HG02571 (cell line): ENCODE data around the gene TMEM161B.
A peak's percentile ranks its signal among the peaks of the same experiment; 100 is the strongest.
"Not testable (repeated sequence)": the region's sequence is repeated elsewhere in the genome, so short reads cannot be mapped to it uniquely, and the experiment has no call there.

Source experiments
- ATAC-seq: cut with Tn5 transposase; IDR thresholded peaks from one replicate; pipeline ENCODE4 v1.9.1; 2021; ENCODE audit warnings: mild to moderate bottlenecking, moderate library complexity; ENCODE audit not compliant: unreplicated experiment

The TMEM161B gene

DNA sequence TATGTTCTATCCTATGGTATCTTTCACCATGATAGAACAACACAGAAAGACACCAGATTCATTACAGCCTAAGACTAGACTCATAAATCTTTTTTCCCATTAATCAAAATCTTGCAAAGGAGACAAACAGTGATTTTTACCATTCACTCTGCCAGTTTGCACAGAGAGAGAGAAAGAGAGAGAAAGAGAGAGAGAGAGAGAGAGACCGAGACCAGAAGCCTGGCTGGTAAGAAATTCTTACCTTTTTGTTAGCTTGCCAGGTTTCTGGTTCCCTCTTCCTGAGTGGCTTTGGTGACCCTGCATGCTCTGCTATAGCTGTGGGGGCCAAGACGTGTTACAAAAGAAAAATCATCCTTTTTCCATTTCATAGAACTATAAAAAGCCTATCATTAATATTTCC, 18.6 kb downstream of the TMEM161B start:
- no peak for ATAC-seq

DNA sequence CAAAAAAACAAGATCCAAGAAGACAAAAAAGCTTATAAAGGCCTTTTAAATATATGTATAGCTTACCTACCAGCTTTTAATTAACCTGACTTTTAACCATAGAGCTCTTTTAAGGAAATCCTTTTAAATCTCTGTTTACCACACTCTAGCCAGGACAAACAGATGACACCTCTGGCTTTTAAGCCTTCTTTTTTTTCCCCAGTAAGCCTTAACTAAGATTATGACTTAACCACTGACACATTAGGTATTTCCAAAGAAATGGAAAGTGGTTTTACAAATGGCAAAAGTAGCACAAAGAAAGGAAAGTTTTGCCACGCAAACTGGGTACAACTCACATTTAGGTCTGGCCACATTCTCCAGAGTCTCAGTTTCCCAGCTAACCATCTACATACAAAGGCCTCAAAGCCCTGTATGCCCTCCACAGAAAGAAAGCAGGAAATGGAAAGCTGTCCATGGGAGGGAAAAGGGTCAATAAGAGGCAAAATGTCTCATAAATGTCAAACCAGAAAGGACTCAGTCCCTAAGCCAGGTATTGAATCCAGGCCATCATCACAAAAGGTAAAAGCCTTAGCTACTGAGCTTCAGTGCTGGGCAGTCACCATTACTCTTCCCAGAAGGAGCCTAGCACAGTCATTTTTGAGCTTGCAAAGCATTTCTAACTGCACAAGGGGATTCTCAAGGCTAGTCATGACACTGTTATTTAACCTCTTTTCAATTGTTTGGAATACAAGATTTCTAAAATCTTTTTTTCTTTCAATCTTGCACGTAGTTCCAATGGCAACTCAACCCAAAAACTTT, 19.7 kb downstream of the TMEM161B start:
- ATAC-seq, result no peak

GRCh38 chr5:88248094-88248493, 20.6 kb downstream of the TMEM161B start:
- no peak for ATAC-seq

DNA sequence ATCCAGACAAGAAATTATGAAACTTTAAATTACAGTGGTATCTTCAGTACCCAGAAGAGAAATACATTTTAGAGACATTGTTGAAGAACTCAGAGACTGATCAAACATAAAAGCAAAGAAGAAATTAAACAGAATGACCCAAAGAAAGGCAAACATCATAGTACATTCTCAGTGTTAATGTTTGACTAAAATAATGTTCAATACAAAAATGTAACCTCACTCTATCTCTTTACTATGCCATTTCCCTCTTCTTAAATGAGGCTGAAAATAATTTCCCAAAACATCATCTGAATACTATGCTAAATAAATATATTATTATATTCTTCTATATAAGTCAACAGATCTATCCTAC, 22.8 kb downstream of the TMEM161B start:
- no peak for ATAC-seq

GRCh38 chr5:88245241-88245892, 23.3 kb downstream of the TMEM161B start:
- no peak for ATAC-seq

GRCh38 chr5:88244686-88245085, 24.0 kb downstream of the TMEM161B start:
- ATAC-seq, result no peak

DNA sequence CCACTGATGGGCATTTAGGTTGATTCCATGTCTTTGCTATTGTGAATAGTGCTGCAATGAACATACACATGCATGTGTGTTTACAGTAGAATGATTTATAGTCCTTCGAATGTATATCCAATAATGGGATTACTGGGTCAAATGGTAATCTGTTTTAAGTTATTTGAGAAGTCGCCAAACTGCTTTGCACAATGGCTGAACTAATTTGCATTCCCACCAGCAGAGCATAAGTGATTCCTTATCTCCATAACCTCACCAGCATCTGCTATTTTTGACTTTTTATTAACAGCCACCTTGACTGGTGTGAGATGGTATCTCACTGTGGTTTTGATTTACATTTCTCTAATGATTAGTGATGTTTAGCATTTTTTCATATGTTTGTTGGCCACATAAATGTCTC, 25.2 kb downstream of the TMEM161B start:
- ATAC-seq, result not testable (repeated sequence)

DNA sequence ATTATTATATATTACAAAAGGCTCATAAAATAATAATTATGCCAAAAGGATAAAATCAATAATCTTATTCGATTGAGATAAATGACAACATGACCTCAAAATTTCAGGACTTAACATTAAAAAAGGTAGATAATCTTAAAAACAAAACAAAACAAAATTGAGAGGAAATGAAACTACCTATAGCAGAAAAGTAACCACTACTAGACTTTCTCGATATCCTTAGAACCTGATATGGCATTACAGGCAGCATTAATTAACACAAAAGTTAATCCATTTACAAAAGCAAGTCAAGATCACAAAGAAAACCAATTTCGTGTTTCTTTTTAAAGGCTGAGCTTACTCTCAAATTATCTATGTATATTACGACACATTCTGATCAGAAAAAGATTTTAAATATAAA, 29.9 kb downstream of the TMEM161B start:
- ATAC-seq, result no peak

GRCh38 chr5:88236866-88237642, 31.6 kb downstream of the TMEM161B start:
- no peak for ATAC-seq

DNA sequence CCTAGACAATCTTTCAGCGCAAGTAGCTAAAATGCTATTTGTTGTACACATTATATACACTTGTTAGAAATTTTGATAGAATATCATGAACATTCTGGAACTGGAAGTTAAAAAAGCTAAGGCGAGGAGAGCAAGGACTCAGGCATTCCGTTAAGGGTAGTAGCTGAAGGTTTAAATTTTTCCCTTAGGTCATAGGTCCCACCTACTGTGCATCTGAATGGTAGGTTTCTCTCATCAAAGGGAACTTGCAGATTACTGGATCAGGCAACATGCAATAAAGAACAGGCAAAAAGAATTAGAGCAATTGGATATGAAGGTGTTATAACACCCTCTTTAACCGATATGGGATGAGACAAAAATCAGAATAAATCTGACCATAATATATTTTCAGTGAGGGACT, 32.8 kb downstream of the TMEM161B start:
- ATAC-seq, result no peak

DNA sequence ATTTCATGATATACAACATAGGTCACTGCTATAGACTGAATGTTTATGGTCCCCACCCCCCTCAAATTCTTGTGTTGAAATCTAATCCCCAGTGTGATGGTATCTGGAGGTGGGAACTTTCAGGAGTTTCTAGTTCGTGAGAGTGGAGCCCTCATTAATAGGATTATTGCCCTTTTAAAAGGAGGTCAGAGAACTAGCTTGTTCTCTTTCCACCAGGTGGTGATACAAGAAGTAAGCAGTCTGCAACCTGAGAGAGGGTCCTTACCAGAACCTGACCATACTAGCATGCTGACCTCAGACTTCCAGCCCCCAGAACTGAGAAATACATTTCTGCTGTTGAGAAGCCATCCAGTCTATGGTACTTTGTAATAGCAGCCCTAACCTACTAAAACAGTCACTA, 33.3 kb downstream of the TMEM161B start:
- ATAC-seq, result no peak

- no peak for ATAC-seq
Observed at GRCh38 chr5:88230546-88231066, 38.0 kb downstream of the TMEM161B start.

DNA sequence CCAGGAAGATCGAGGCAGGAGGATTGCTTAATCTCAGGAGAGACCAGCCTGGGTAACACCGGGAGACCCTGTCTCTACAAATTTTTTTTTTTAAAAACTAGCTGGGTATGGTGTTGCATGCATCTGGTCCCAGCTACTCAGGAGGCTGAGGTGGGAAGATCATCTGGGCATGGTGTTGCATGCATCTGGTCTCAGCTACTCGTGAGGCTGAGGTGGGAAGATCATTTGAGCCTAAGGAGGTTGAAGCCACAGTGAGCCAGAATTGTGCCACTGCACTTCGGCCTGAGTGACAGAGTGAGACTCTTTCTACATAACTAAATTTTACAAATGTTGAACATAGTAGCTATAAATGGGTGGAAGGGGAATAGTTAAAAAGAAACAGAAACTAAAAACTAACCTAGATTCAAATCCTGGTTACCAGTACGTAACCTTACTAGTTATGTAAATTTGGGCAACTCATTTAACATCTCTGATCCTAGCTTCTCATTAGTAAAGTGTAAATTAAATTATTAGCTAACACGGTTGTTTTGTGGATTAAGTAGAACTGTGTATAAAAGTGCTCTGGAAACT, 41.7 kb downstream of the TMEM161B start:
- ATAC-seq, result peak; percentile 87

- no peak for ATAC-seq
Observed at GRCh38 chr5:88214655-88215054, 54.0 kb downstream of the TMEM161B start.

- no peak for ATAC-seq
Observed at GRCh38 chr5:88207575-88207974, 61.1 kb downstream of the TMEM161B start.

DNA sequence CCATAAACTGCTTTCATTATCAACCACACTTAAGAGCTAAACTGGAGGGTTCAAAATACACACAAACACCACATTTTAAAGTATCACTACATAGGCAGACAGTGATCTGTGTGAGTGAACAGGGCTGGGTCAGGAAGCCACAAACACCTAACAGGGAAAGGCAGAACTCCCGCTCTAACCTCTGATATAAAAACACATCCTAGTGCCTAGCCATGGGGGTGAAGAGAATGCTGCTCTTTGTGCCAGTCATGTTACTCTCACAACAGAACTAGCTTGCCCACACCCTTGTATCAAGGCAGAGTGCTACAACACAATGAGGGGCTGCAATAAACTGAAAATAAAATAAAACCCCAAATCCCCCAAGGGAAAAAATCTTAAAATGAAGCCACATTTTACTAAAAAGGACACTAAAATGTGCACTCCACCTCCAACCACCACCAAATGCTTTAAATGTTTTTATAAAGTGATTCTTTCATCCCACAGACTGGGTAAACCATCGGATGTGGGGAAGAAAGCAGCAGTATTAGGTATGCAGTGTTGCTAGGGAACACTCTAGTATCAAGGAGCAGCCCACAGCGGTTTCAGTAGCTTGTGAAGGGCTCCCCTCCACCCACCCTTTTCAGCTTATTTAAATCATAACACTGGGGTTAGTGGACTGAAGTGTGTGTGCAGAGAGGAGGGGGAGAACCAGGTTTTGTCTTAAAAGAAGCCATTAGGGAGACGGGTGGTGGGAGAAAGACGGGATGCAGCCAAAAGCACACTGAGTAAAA, 64.5 kb downstream of the TMEM161B start:
- ATAC-seq, result no peak

DNA sequence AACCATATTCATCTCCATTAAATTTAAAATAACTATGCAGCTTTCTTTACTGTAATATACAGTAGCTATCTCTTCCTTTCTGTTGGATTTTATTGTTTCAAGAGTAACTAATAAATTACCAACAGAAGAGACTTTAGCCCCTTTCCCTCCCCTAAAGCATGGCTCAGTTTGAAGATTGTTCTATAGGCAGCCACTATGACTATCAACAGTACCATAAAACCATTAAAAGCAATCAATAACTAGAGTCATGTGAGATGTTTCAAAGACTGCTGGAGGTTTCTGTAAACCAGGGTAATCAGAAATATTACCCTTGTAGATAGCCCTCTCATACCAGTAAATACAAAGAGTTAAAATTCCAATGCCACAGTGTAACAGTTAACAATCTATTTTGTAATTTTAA, 73.0 kb downstream of the TMEM161B start:
- ATAC-seq, result no peak

DNA sequence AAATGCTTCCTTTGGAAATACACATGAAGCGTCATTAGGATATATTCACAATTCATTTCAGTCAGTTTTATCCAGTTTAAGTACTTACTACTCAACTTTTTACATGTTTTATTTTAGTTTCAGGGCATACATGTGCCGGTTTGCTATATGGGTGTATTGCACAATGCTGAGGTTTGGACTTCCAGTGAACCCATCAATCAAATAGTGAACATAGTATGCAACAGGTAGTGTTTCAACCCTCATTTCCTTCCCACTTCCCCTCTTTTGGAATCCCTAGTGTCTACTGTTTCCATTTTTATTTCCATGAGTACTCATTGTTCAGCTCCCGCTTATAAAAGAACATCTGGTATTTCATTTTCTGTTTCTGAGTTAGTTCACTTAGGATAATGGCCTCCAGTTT, 74.7 kb downstream of the TMEM161B start:
- no peak for ATAC-seq

DNA sequence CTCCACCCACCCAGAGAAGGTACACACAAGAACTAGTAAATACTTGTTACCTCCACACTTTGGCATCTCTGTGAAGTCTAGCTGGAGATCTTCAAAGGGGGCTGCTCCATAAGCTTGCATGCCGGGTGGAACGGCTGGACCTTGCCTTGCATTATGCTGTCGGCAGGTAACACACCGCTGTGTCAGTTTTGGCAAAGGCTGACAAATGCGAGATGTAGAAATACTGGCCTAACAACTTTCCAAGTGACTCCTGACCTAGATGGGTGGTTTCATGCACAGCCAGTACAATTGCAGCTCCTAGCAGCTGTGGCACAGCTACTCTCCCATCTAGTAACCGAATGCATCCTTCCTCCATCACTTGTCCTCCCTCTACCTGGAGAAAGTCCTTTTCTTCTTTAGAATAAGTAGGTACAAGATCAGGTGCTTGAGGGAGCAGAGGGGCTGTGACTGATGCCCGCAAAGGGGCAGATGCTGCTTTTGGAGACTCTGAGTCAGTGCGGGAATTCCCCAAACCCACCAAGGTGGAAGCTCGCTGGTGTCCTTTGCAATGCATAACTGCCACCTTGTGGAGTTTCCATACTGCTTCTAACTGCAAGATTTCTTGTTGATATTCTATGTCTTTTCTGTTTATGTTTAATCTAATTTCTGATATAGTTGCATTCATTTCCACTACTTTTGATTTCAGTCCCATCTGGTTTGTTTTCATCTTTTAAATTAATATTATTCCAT, 78.4 kb downstream of the TMEM161B start:
- ATAC-seq, result no peak

DNA sequence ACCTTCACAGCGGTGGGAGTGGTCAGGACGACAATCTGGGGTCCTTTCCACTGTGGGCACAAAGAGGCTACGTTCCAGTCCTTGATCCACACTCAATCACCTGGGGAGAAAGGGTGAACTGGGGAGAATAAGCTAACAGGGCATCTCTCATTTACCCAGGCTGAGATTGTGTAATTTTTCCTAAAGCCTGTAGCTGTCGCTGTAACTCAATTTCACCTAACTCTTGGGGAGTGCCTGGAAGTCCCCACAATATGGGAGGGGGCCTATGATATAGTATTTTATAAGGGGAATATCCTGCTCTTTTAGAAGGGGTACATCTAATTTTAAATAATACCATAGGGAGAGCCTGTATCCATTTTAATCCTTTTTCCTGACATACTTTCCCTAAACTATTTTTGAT, 79.2 kb downstream of the TMEM161B start:
- ATAC-seq, result not testable (repeated sequence)
